GM12892 (cell line): ENCODE results near the gene RAP1GAP2.

Source experiments
- POLR2A ChIP-seq: IDR thresholded peaks from 2 replicates; pipeline ENCODE4 v1.6.1; 2011; ENCODE audit warnings: low read depth, low read length, control low read depth
- POLR2AphosphoS5 ChIP-seq: IDR thresholded peaks from 2 replicates; pipeline ENCODE4 v1.6.1; 2011; ENCODE audit warnings: low read depth, low read length, control low read depth

DNA sequence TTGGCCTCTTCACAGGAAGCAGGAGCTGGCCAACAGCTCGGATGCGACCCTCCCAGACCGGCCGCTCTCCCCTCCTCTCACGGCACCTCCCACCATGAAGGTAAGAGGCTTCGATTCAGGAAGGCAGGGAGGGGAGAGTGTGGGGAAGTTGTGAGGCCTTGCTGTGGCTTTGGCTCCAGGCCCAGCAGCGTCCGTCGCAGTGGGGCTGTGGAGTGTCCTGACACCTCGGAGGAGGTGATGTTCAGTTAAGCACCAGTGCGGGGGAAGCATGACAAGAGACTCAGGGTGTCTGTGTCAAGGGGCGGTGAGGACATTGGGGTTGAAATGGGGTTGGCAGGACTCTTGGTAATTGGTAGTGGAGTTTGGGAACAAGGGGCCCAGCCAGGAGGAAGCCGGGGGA is 109.0 kb downstream of the RAP1GAP2 start:
- TF ChIP-seq POLR2A (no peak), POLR2AphosphoS5 (no peak)
